NT2/D1 (cell line): Measurements from ENCODE around the gene ELL2.

Experiments used
- YY1 ChIP-seq: IDR thresholded peaks from 2 replicates; pipeline ENCODE4 v1.6.1; 2011; ENCODE audit not compliant: insufficient read length, insufficient read depth
- ZNF274 ChIP-seq: IDR thresholded peaks from 2 replicates; pipeline ENCODE4 v1.6.1; 2011; ENCODE audit warnings: mild to moderate bottlenecking, low read depth, low read length

DNA sequence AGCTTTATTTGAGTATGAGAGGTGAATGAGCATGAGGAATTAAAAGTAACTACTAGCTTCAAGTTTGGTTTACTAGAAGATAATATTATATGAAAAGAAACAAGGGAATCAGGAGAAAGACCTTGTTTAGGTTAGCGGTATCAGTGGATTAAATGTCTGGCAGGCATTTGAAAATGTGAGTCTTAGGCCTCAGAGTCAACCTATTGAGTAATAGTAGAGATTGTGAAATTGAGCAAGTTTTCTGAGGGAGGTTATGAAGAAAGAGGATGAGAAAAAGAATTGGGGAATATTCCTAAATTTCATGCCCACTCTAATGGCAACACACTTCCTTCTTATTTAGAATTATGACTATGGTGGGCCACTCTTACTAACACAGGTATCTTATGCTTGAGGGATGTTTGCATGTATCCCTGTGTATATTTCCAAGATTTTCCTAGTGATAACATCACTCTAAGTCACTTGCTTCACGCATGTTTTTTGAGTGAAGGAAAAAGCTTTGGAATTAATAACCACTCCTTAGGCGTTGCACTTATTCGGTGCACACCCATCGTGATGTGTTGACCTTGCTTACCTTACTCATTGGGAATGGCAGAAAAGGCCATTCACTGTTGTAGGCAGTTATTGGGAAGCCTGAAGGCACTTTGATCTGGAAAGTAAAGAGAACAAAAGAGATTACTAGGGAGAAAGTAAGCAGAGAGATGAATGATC lies 8.2 kb upstream of the ELL2 start:
- TF ChIP-seq YY1 (no peak), ZNF274 (no peak)
